Activated CD4-positive, alpha-beta memory T cell treated with anti-CD3 and anti-CD28 coated beads, Interleukin-2, amount 10 ng/mL, durations not matched to agents 7 days and 5 days (primary cell): ENCODE measurements around the gene SV2B. TPM values are rescaled to one million over a fixed set of nuclear protein-coding genes. Genes with fewer than 3 reads are reported as not detected.

Experiments used
- CTCF ChIA-PET: fragments of 350-600 bp; sonication (Branson Sonifier 250); formaldehyde crosslinking; loops from one replicate; lab custom pipeline; 2021; ENCODE audit warnings: antibody characterized with exemption, inconsistent platforms; lab: Charles Lee
- POLR2A ChIA-PET: fragments of 350-600 bp; sonication (Branson Sonifier 250); formaldehyde crosslinking; loops from one replicate; lab custom pipeline; 2021; ENCODE audit warnings: antibody characterized with exemption; lab: Charles Lee
- DNase-seq: peaks from one replicate; pipeline ENCODE4 v3.0.0-alpha.2; 2020
- H3K27ac Mint-ChIP-seq: one replicate; pipeline ENCODE4 v1.8.0; 2021; ENCODE audit warnings: mild to moderate bottlenecking, mixed read lengths
- H3K27me3 Mint-ChIP-seq: one replicate; pipeline ENCODE4 v1.8.0; 2021; ENCODE audit warnings: mixed read lengths
- H3K36me3 Mint-ChIP-seq: one replicate; pipeline ENCODE4 v1.8.0; 2021; ENCODE audit warnings: low read depth, mixed read lengths
- H3K4me1 Mint-ChIP-seq: one replicate; pipeline ENCODE4 v1.8.0; 2021; ENCODE audit warnings: mixed read lengths
- H3K4me3 Mint-ChIP-seq: one replicate; pipeline ENCODE4 v1.8.0; 2021; ENCODE audit warnings: mild to moderate bottlenecking, mixed read lengths
- H3K9me3 Mint-ChIP-seq: one replicate; pipeline ENCODE4 v1.8.0; 2021; ENCODE audit warnings: mixed read lengths
- total RNA-seq, 2 experiments: library from RNA; stranded (reverse); gene quantifications; one replicate each; pipeline ENCODE4 v1.2.3, GENCODE V29; 2021

SV2B gene
- total RNA-seq, 2 experiments from 2014 or later = 0.05 TPM; not detected in 1

DNA sequence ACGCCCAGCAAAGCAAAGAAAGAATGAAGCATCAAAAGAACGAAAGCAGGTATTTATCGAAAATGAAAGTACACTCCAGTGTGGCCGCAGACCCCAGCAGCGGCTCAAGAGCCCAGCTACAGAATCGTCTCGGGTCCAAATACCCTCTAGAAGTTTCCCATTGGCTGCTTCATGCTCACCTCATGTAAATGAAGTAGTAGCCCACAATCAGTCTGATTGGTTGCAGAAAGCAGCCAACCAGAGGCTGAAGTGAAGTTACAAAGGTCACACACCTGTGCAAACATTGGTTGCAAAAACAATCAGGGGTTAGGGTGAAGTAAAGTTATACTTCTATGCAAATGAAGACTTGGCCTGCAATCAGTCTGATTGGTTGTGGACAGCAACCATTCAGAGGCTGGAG is 32.0 kb downstream of the SV2B start:
- CTCF ChIA-PET = interaction anchor here (0.9 kb wide), 1 partner anchor 8 kb away, joined by 3 read pairs; no protein-coding TSS in a partner anchor
- no peak overlapping the region for H3K4me3 Mint-ChIP-seq
- POLR2A ChIA-PET = no interaction called here

DNA sequence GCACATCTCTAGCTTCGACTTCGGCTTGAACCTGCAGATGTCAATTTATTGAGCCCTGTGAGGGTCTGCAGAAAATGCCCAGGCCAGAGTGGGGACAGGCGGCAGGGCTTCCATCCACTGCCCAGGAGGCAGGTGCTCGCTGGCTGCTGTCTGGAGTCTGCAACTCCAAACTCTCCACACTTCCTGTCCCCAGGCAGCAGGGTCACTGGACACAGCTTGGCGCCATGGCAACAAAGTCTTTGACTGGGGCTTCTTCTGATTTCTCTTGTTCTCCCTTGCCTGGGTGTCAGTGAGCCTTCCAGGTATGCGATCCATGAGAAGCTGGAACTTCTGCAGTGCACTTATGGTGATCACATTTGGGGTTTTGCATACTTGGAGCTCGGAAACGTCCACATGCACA is 33.5 kb downstream of the SV2B start:
- ChIA-PET POLR2A (no interaction called here), CTCF (interaction anchor here (0.6 kb wide), 1 partner anchor 1581 kb away, joined by 3 read pairs; no protein-coding TSS in a partner anchor)
- no peak for DNase-seq
- no peak overlapping the region for H3K4me3 Mint-ChIP-seq
- no peaks in the 10 kb centered on the region for H3K9me3 Mint-ChIP-seq
- H3K27me3 Mint-ChIP-seq = peaks cover 7% of the 10 kb centered on the region
- no peaks in the 10 kb centered on the region for H3K36me3 Mint-ChIP-seq
- no peak overlapping the region for H3K27ac Mint-ChIP-seq
- H3K4me1 Mint-ChIP-seq = no peaks in the 10 kb centered on the region

More for the DNA sequence above, 32.0 kb downstream of the SV2B start:
- DNase-seq = no peak
- Mint-ChIP-seq H3K4me1 (no peaks in the 10 kb centered on the region), H3K27me3 (peaks cover 11% of the 10 kb centered on the region), H3K27ac (no peak overlapping the region), H3K9me3 (no peaks in the 10 kb centered on the region), H3K36me3 (no peaks in the 10 kb centered on the region)

DNA sequence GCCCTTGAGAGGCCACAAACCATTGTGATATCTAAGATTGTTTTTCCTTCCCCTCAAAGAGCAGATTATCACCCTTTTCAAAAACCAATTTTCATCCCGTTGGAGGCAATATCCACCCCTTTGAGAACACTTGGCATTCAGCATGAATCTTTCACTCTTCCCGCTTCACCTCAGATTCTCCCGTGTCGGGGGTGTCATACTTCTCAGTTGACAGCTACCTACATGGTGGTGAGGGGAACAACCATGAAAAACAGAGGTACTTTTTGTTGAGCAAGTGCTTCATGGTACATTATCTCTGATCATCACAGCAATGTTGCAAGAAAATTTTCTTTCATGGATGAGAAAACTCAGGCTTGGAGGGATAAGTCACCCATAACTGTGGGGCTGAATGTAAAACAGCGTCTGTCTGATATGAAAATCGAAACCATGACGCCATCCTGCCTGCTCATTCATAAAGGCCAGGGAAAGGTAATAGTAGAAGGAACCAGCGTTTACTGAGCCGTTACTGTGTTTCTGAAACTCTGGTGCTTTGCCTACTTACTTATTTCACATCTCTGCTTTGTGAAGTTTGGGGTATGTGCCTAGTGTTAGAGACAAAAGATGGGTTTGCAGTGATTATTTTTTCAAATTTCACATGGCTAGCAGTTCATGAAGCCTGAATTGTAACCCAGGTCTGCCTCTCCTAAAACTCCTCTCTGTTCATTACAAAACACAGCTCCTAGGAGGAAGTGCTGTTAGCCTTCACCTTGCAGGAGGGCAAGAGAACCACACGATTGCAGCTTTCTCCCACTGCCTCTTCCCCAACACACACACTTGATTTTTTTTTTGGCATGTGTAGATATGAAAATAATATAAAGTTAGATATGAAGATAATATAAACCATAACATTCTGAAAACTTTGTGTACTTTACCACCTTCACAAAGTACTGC is 35.4 kb downstream of the SV2B start:
- CTCF ChIA-PET = no interaction called here
- POLR2A ChIA-PET = no interaction called here
- no peak for DNase-seq
- Mint-ChIP-seq H3K36me3 (no peaks in the 10 kb centered on the region), H3K27ac (no peak overlapping the region), H3K27me3 (peaks cover 13% of the 10 kb centered on the region), H3K4me1 (no peaks in the 10 kb centered on the region), H3K4me3 (no peak overlapping the region), H3K9me3 (no peaks in the 10 kb centered on the region)

DNA sequence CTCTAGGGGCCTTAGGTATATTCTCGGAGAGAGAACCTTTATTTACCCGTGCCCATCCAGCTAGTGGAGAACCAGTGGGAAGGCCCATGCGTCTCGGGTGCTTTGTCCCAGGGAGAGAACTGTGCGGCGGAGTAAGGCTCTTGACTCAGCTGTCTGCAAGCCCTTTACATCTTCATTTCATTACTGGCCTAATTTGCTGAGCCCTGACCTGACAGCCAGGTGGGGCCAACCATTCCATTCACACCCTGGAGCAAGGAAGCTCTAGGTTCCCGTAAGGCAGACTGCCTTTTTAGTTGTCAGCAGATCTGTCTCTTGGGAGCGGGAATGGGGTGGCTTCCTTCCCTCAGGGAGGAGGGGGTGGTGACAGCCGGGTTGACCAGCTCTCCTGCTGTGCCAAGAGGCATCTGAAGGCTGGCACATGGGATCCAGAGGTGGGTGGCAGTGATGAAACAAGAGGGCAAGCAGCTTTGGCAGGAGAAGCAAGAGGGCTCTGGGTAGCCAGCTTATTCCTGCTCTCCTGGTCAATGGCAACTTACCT is 36.4 kb downstream of the SV2B start:
- Mint-ChIP-seq H3K27me3 (peaks cover 15% of the 10 kb centered on the region), H3K36me3 (no peaks in the 10 kb centered on the region), H3K9me3 (no peaks in the 10 kb centered on the region), H3K4me1 (no peaks in the 10 kb centered on the region), H3K4me3 (no peak overlapping the region), H3K27ac (no peak overlapping the region)
- POLR2A ChIA-PET = no interaction called here
- CTCF ChIA-PET = no interaction called here
- DNase-seq = no peak

DNA sequence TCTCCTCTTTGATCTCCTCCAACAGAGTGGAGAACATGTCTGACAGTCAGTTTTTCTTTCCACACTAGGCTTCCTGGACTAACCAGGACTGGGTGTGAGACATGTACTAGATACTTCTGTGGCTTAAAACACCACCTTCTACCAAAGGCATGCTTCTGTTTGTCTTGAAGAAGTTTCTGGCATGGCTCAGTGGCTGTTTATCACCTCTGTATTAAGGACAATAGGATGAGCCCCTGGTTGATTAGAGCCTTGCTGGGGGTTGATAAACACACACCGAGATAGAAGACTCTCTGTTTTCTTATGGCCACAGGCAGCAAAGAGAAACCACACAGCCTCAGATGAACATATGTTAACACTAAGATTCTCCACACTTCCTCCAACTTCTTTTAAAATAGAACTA is 40.5 kb downstream of the SV2B start:
- Mint-ChIP-seq H3K9me3 (no peaks in the 10 kb centered on the region), H3K27me3 (peaks cover 36% of the 10 kb centered on the region), H3K4me3 (no peak overlapping the region), H3K4me1 (no peaks in the 10 kb centered on the region), H3K36me3 (no peaks in the 10 kb centered on the region), H3K27ac (no peak overlapping the region)
- CTCF ChIA-PET = interaction anchor here (0.8 to 1.2 kb wide), 2 partner anchors 9 to 10 kb away, joined by 3 read pairs; no protein-coding TSS in a partner anchor
- POLR2A ChIA-PET = no interaction called here
- DNase-seq = no peak

DNA sequence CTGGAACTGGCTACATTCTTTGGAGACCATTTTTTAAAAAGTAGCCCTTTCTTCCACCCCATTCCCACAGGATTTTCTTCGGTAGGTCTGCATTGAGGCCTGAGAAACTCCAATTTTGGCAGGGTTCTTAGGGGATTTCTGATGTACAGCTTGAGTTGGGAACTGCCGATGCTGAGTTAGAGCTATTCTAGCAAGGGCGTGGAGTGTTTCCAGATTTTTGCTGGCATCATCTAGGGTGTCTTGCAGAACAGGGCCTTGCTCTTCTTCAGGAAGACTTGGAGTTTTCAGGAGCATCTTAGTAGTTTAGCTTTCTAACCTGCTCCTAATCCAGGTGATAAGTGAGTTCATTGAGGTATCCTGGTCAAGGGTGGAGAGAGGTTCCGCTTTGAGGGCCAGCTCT is 41.0 kb downstream of the SV2B start:
- DNase-seq = no peak
- ChIA-PET CTCF (no interaction called here), POLR2A (no interaction called here)
- Mint-ChIP-seq H3K36me3 (no peaks in the 10 kb centered on the region), H3K9me3 (no peaks in the 10 kb centered on the region), H3K27me3 (peaks cover 37% of the 10 kb centered on the region), H3K27ac (no peak overlapping the region), H3K4me3 (no peak overlapping the region), H3K4me1 (no peaks in the 10 kb centered on the region)

DNA sequence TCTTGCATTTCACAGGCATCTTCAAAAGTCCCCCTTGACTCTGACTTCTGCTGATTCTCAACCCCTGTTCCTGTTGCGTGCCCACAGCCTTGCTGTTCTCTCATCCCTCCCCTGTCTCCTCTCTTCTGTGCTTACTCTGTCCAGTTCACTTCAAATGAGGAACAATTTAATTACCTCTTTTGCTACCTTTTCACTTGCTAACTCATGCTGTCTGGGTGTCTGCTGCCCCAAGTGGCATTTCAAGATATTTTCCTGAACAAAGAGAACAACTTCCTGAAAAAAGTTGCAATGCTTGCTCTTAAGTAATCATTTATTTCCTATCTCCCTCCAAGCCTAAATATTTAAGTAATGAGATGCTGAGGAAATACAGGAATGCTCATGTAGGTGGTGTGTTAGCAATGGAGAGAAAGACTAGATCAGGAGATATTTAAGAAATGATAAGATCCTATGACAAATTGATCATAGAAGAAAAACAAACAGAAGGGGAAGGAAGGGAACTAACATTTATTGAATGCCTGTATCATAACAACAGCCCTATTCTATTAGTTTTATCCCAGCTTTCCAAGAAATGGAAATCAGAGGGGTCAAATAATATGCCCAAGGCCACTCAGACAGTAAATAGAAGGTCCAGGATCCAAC is 42.2 kb downstream of the SV2B start:
- Mint-ChIP-seq H3K4me1 (no peaks in the 10 kb centered on the region), H3K4me3 (no peak overlapping the region), H3K9me3 (no peaks in the 10 kb centered on the region), H3K27ac (no peak overlapping the region), H3K36me3 (no peaks in the 10 kb centered on the region), H3K27me3 (peaks cover 44% of the 10 kb centered on the region)
- ChIA-PET CTCF (no interaction called here), POLR2A (no interaction called here)
- no peak for DNase-seq

DNA sequence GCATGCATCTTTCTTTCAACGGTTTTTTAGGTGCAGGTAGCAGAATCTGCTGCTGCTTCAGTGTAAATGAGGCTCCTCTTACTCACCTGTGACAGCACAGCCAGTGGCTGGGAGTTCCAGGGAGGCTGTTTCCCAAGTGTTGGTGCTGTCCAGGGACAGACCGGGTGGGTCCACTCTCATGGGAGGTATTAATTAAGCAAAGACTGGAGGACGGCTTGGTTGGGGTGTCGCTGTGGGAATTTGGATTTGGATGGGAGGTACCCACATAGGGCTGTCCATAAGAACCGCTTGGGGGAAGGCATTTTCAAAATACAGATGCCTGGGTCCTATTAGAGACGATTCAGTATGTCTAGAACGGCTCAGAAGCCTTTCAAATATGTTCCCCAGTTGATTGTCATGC is 42.9 kb downstream of the SV2B start:
- Mint-ChIP-seq H3K4me1 (no peaks in the 10 kb centered on the region), H3K36me3 (no peaks in the 10 kb centered on the region), H3K9me3 (no peaks in the 10 kb centered on the region), H3K27ac (no peak overlapping the region), H3K4me3 (no peak overlapping the region), H3K27me3 (peaks cover 42% of the 10 kb centered on the region)
- ChIA-PET CTCF (no interaction called here), POLR2A (no interaction called here)
- no peak for DNase-seq

DNA sequence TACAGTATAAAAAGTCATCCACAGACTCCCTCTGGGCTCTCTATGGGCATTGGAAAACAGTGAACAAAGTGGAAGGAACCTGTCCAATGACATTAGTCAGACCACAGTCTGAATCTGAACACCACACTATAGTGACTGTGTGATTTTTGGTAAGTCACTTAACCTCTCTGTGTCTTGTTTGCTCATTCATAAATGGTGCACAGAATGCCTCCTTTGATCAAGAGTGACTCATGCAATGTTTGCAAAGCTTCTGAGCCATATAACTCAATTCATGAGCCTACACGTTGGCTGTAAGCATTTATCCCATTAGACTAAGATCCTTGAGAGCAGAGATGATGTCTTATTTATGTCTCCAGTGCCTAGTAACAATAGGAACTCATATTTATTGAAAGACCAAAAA is 46.7 kb downstream of the SV2B start:
- no peak for DNase-seq
- H3K36me3 Mint-ChIP-seq = no peaks in the 10 kb centered on the region
- H3K4me3 Mint-ChIP-seq = no peak overlapping the region
- ChIA-PET POLR2A (no interaction called here), CTCF (no interaction called here)
- H3K27me3 Mint-ChIP-seq = peaks cover 39% of the 10 kb centered on the region
- H3K4me1 Mint-ChIP-seq = no peaks in the 10 kb centered on the region
- H3K27ac Mint-ChIP-seq = no peak overlapping the region
- no peaks in the 10 kb centered on the region for H3K9me3 Mint-ChIP-seq

DNA sequence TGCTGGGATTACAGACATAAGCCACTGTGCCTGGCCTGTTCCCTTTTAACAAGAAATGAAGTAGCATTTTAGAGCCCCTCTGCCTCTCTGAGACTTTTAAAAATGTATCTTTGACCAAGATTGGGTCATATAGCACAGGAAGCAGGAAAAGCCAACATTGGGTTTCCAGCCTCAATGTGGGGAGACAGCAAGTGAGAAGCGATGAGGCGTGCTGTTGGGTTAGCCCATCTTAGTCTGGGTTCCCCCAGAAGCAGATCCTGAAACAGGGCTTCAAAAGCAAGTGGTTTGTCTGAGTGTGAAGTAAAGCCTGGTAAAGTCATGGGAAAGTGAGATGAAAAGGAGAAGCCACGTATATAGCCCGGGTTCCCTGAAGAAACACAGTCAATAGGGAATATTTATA is 48.2 kb downstream of the SV2B start:
- CTCF ChIA-PET = no interaction called here
- H3K27me3 Mint-ChIP-seq = peaks cover 35% of the 10 kb centered on the region
- no peak for DNase-seq

DNA sequence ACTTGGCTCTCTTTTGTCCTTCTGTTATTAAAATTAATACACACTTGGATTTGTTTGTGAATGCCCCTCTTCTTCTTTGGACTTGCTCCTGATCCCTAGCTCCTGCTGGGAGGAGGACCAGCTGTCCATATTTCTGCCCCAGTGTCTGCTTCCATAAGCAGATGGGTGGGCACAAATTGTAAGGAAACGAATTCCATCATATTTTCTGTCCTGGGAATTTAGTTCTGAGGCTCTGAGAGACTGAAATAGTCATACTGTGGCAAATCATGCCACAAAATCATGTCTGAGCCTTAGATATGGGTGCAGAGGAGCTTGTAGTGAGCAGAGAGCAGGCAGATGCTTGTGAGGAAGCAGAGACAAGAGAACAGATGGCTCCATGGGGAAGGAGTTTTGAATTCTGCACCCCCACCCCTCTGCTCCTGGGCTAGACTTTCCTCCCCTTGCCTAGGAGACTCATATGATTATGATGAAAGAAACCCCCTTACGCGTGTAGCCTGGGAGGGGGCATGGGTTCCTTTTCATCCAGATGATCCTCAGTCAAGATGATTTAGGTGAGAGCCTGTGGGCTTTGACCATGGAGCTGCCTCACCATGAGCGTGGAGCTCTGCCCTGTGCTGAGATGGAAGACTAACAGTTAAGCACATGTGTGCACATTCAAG is 50.6 kb downstream of the SV2B start:
- H3K27ac Mint-ChIP-seq = no peak overlapping the region
- DNase-seq = no peak
- no peaks in the 10 kb centered on the region for H3K36me3 Mint-ChIP-seq
- ChIA-PET POLR2A (no interaction called here), CTCF (no interaction called here)
- peaks cover 28% of the 10 kb centered on the region for H3K27me3 Mint-ChIP-seq
- no peaks in the 10 kb centered on the region for H3K4me1 Mint-ChIP-seq
- no peaks in the 10 kb centered on the region for H3K9me3 Mint-ChIP-seq
- no peak overlapping the region for H3K4me3 Mint-ChIP-seq

More for the DNA sequence above, 48.2 kb downstream of the SV2B start:
- no peak overlapping the region for H3K27ac Mint-ChIP-seq
- no peaks in the 10 kb centered on the region for H3K9me3 Mint-ChIP-seq
- H3K4me1 Mint-ChIP-seq = no peaks in the 10 kb centered on the region
- H3K4me3 Mint-ChIP-seq = no peak overlapping the region
- POLR2A ChIA-PET = no interaction called here
- no peaks in the 10 kb centered on the region for H3K36me3 Mint-ChIP-seq

DNA sequence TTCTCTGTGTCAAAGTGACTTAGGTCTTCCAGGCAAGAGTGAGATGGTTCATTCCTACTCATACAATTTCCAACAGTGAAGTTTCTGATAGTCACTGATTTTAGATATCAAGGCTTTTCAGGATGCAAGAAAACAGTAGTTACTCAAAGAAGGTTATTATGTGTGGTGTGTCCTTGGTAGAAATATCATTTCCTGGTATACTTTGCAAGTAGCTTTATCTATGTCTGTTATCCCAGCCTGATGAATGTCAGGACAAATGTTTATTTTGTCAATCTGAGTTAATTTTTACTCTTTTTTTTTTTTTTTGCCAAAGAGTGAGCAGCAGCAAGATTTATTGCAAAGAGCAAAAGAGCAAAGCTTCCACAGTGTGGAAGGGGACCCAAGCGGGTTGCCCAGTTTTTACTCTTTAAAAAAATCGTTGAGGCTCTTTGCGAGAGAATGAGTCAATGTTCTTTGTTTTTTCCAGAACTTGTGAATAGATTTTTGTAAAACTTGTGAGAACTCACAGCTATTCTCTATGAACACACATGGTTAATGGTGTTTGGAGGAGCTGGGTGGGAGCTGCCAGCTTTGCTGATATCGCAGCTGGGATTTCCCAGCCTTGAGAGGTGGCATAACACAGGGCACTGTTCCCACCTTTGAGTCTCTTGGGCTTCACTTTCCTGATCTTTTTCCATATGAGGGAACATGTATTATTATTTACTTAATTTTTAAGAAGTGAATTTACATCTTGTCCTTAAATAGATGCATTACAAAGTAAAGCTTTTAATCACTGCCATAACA is 51.9 kb downstream of the SV2B start:
- ChIA-PET CTCF (no interaction called here), POLR2A (no interaction called here)
- H3K4me3 Mint-ChIP-seq = no peak overlapping the region

More for the DNA sequence above, 51.9 kb downstream of the SV2B start:
- Mint-ChIP-seq H3K4me1 (no peaks in the 10 kb centered on the region), H3K27ac (no peak overlapping the region), H3K9me3 (no peaks in the 10 kb centered on the region), H3K27me3 (peaks cover 23% of the 10 kb centered on the region), H3K36me3 (no peaks in the 10 kb centered on the region)
- no peak for DNase-seq
